DND-41 (cell line): Measurements from ENCODE around the gene FHAD1.
"Not testable (repeated sequence)": the region's sequence is repeated elsewhere in the genome, so short reads cannot be mapped to it uniquely, and the experiment has no call there.

Experiments used
- ATAC-seq: fragments of 200-7000 bp; cut with Tn5 transposase; 3 replicates; pipeline ENCODE4 v1.9.1; 2021; ENCODE audit warnings: low read depth; ENCODE audit not compliant: insufficient read depth
- DNase-seq: peaks from one replicate; pipeline ENCODE4 v3.0.0-alpha.2; 2020
- H2AFZ ChIP-seq: 2 replicates; pipeline ENCODE4 v1.6.0; 2012; ENCODE audit warnings: low read depth, low read length
- H3K27ac ChIP-seq: 2 replicates; pipeline ENCODE4 v1.5.1; 2012; ENCODE audit warnings: low read length, inconsistent platforms
- H3K27me3 ChIP-seq: fragments of 200-600 bp; sonication (generic); 2 replicates; pipeline ENCODE4 v1.6.0; 2012; ENCODE audit warnings: low read length, mild to moderate bottlenecking, inconsistent platforms; ENCODE audit not compliant: insufficient read depth, poor library complexity
- H3K36me3 ChIP-seq: 2 replicates; pipeline ENCODE4 v1.5.1; 2012; ENCODE audit warnings: low read length, inconsistent platforms; ENCODE audit not compliant: insufficient read depth
- H3K4me1 ChIP-seq: 2 replicates; pipeline ENCODE4 v1.5.1; 2012; ENCODE audit warnings: mild to moderate bottlenecking, low read length; ENCODE audit not compliant: insufficient read depth
- H3K4me2 ChIP-seq: 2 replicates; pipeline ENCODE4 v1.6.0; 2012; ENCODE audit warnings: mild to moderate bottlenecking, moderate library complexity, low read length, inconsistent platforms; ENCODE audit not compliant: insufficient read depth
- H3K4me3 ChIP-seq, 2 experiments: fragments of 200-600 bp in 1 of 2; shearing (Covaris generic) in 1 of 2; 2 replicates each; pipeline ENCODE4 v1.5.1; 2012 to 2016; ENCODE audit warnings: inconsistent platforms in 2 of 2, low read length in 2 of 2, mild to moderate bottlenecking in 2 of 2, low read depth in 1 of 2, moderate library complexity in 1 of 2
- H3K79me2 ChIP-seq: 2 replicates; pipeline ENCODE4 v1.6.0; 2012; ENCODE audit warnings: low read length, inconsistent platforms; ENCODE audit not compliant: insufficient read depth
- H3K9ac ChIP-seq: 2 replicates; pipeline ENCODE4 v1.6.0; 2012; ENCODE audit warnings: low read depth, mild to moderate bottlenecking, inconsistent platforms, low read length, moderate library complexity
- H3K9me3 ChIP-seq: 2 replicates; pipeline ENCODE4 v1.5.1; 2012; ENCODE audit warnings: low read length, moderate library complexity, mild to moderate bottlenecking, inconsistent platforms; ENCODE audit not compliant: insufficient read depth, severe bottlenecking
- H4K20me1 ChIP-seq: 2 replicates; pipeline ENCODE4 v1.6.0; 2012; ENCODE audit warnings: low read length; ENCODE audit not compliant: insufficient read depth
- EZH2 ChIP-seq: IDR thresholded peaks from 3 replicates; pipeline ENCODE4 v1.6.1; 2012; ENCODE audit warnings: borderline replicate concordance, low read depth, mild to moderate bottlenecking, moderate library complexity, low read length, inconsistent platforms; ENCODE audit not compliant: severe bottlenecking
- TF ChIP-seq, protein P1 (sequence below): IDR thresholded peaks from 2 replicates; pipeline ENCODE4 v1.5.1; 2012; ENCODE audit warnings: borderline replicate concordance, low read length, moderate library complexity, mild to moderate bottlenecking; ENCODE audit not compliant: poor library complexity, severe bottlenecking; ENCODE audit errors: extremely low read depth

Gene FHAD1

GRCh38 chr1:15305468-15305770 lies 58.4 kb downstream of the FHAD1 start:
- no peaks in the 10 kb centered on the region for H3K36me3 ChIP-seq
- H3K27me3 ChIP-seq = no peaks in the 10 kb centered on the region

GRCh38 chr1:15306352-15306751 lies 59.3 kb downstream of the FHAD1 start:
- H3K4me1 ChIP-seq, ATAC-seq, H3K9ac ChIP-seq, H3K27ac ChIP-seq, H3K4me3 ChIP-seq, H3K4me2 ChIP-seq, H3K27me3 ChIP-seq, H3K9me3 ChIP-seq, H3K36me3 ChIP-seq, DNase-seq, H4K20me1 ChIP-seq, H3K79me2 ChIP-seq, H2AFZ ChIP-seq: not testable (repeated sequence)

More at GRCh38 chr1:15305468-15305770, 58.4 kb downstream of the FHAD1 start:
- H3K4me1 ChIP-seq = no peaks in the 10 kb centered on the region
- TF ChIP-seq EZH2 = no peak
- TF ChIP-seq, protein P1, sequence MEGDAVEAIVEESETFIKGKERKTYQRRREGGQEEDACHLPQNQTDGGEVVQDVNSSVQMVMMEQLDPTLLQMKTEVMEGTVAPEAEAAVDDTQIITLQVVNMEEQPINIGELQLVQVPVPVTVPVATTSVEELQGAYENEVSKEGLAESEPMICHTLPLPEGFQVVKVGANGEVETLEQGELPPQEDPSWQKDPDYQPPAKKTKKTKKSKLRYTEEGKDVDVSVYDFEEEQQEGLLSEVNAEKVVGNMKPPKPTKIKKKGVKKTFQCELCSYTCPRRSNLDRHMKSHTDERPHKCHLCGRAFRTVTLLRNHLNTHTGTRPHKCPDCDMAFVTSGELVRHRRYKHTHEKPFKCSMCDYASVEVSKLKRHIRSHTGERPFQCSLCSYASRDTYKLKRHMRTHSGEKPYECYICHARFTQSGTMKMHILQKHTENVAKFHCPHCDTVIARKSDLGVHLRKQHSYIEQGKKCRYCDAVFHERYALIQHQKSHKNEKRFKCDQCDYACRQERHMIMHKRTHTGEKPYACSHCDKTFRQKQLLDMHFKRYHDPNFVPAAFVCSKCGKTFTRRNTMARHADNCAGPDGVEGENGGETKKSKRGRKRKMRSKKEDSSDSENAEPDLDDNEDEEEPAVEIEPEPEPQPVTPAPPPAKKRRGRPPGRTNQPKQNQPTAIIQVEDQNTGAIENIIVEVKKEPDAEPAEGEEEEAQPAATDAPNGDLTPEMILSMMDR = no peak
- no peak for DNase-seq
- H2AFZ ChIP-seq = no peak overlapping the region
- no peak overlapping the region for H3K4me3 ChIP-seq
- no peak overlapping the region for H3K27ac ChIP-seq
- no peak overlapping the region for H3K4me2 ChIP-seq
- no peak for ATAC-seq
- no peaks in the 10 kb centered on the region for H4K20me1 ChIP-seq
- H3K79me2 ChIP-seq = no peaks in the 10 kb centered on the region
- no peak overlapping the region for H3K9ac ChIP-seq
- no peaks in the 10 kb centered on the region for H3K9me3 ChIP-seq

- Histone ChIP-seq H3K4me1 (no peaks in the 10 kb centered on the region), H3K27ac (no peak overlapping the region)
- no peak for DNase-seq
Measured at GRCh38 chr1:15308135-15308534, 61.1 kb downstream of the FHAD1 start.

GRCh38 chr1:15308621-15309027 lies 61.6 kb downstream of the FHAD1 start:
- DNase-seq = no peak
- no peak for TF ChIP-seq EZH2
- TF ChIP-seq, protein P1 = no peak
- Histone ChIP-seq H3K27me3 (no peaks in the 10 kb centered on the region), H3K4me3 (no peak overlapping the region), H3K79me2 (no peaks in the 10 kb centered on the region), H3K4me2 (no peak overlapping the region), H3K36me3 (no peaks in the 10 kb centered on the region), H4K20me1 (no peaks in the 10 kb centered on the region), H3K27ac (no peak overlapping the region), H2AFZ (no peak overlapping the region), H3K9ac (no peak overlapping the region), H3K9me3 (no peaks in the 10 kb centered on the region), H3K4me1 (no peaks in the 10 kb centered on the region)
- no peak for ATAC-seq

More at GRCh38 chr1:15308135-15308534, 61.1 kb downstream of the FHAD1 start:
- no peak overlapping the region for H2AFZ ChIP-seq
- no peaks in the 10 kb centered on the region for H3K27me3 ChIP-seq
- no peaks in the 10 kb centered on the region for H3K9me3 ChIP-seq
- no peak overlapping the region for H3K4me2 ChIP-seq
- H3K79me2 ChIP-seq = no peaks in the 10 kb centered on the region
- no peak for TF ChIP-seq EZH2
- TF ChIP-seq, protein P1 = no peak
- H4K20me1 ChIP-seq = no peaks in the 10 kb centered on the region
- H3K36me3 ChIP-seq = no peaks in the 10 kb centered on the region
- no peak overlapping the region for H3K9ac ChIP-seq
- no peak overlapping the region for H3K4me3 ChIP-seq
- no peak for ATAC-seq
